Adrenal gland (tissue), 19 donors: Measurements from ENCODE around the gene DR1. TPM values are rescaled to one million over a fixed set of nuclear protein-coding genes. Genes with fewer than 3 reads are reported as not detected.
A peak's percentile ranks its signal among the peaks of the same experiment; 100 is the strongest.

Experiments used
- DNase-seq, 7 donors: peaks; one replicate each; pipeline ENCODE4 v3.0.0-alpha.2; 2019 to 2020
- H3K27ac ChIP-seq, 5 donors: fragments of 200-600 bp; sonication (generic) in 4 of 5; 1 replicate in 3 of 5; 2 replicates in 2 of 5; pipeline versions ENCODE4 v1.5.1 to v1.8.0; 2016 to 2020; ENCODE audit warnings: mild to moderate bottlenecking in 1 of 5
- H3K27me3 ChIP-seq: fragments of 200-600 bp; 2 replicates; pipeline ENCODE4 v1.8.0; 2021
- H3K36me3 ChIP-seq, 2 donors: fragments of 200-600 bp; replicated peaks in 1 of 2; 1 replicate in 1 of 2; 2 replicates in 1 of 2; pipeline versions ENCODE4 v1.5.1 to v1.8.0; 2018 to 2022
- H3K4me1 ChIP-seq, 2 donors: fragments of 200-600 bp; replicated peaks in 1 of 2; 1 replicate in 1 of 2; 2 replicates in 1 of 2; pipeline versions ENCODE4 v1.5.1 to v1.8.0; 2018 to 2021
- H3K4me3 ChIP-seq, 4 donors: fragments of 200-600 bp; sonication (generic) in 3 of 4; one replicate each; pipeline ENCODE4 v1.5.1; 2016 to 2018
- H3K9me3 ChIP-seq, 3 donors: fragments of 200-600 bp; sonication (generic) in 1 of 3; replicated peaks in 1 of 3; 1 replicate in 2 of 3; 2 replicates in 1 of 3; pipeline versions ENCODE4 v1.5.1 to v1.8.0; 2016 to 2021
- CTCF ChIP-seq, 6 experiments: fragments of 450-650 bp in 4 of 6; fragments of 200-600 bp in 2 of 6; sonication (generic) in 1 of 6; IDR thresholded peaks; 1 replicate in 5 of 6; 2 replicates in 1 of 6; pipeline versions ENCODE4 v1.5.1 to v1.8.0; 2016 to 2021; ENCODE audit warnings: antibody characterized with exemption in 6 of 6, mild to moderate bottlenecking in 2 of 6, moderate library complexity in 1 of 6
- POLR2A ChIP-seq, 2 donors: fragments of 450-650 bp; IDR thresholded peaks; one replicate each; pipeline ENCODE4 v1.6.1; 2017; ENCODE audit warnings: antibody characterized with exemption in 2 of 2, mild to moderate bottlenecking in 2 of 2, moderate library complexity in 1 of 2
- WGBS, 4 donors: extraction: QIAGEN DNeasy Blood & Tissue Kit in 2 of 4; methylation state at CpG; one replicate each; pipeline versions ENCODE4 v1.1.5 to v1.1.7; 2013 to 2017; 5-methylcytosine and 5-hydroxymethylcytosine counted together
- intact Hi-C, 2 donors: fragments of 100-400 bp; cut with DNase I; formaldehyde crosslinking; loops; one replicate each; pipeline versions ENCODE4 v1.14.1 to v1.15.0; 2022 to 2023
- long read RNA-seq, 10 donors: library from polyadenylated mRNA in 3 of 10; unstranded in 2 of 10; stranded (forward) in 1 of 10; transcript quantifications; one replicate each; pipeline ENCODE4 v2.0.0 and lab custom pipeline, GENCODE V29; 2021 to 2026
- polyA plus RNA-seq, 3 donors: library from polyadenylated mRNA; stranded (reverse); fragments of 200-250 nt in 2 of 3; fragments of 350-450 nt in 1 of 3; fragmentation: Illumina TruSeq in 1 of 3; extraction: RNeasy Lipid Tissue Mini Kit (QIAGEN cat#74804) in 1 of 3; gene quantifications; one replicate each; pipeline ENCODE4 v1.2.3, GENCODE V29; 2013 to 2014
- total RNA-seq, 9 donors: library from RNA; depleted of rRNA in 4 of 9; stranded (reverse); fragments of >200 nt in 4 of 9; fragments of 120-200 nt in 1 of 9; fragmentation: NEBNext Ultra II Directional in 1 of 9; extraction: Animal tissue kit (Norgen Biotek cat#: 25700) in 1 of 9; gene quantifications; one replicate each; pipeline versions ENCODE4 v1.1.0 to v1.2.4, GENCODE V29; 2013 to 2023
- donor health status: healthy with polysubstance abuse.
- donor health status: Bipolar disorder and iron deficiency.
- donor health status: DM: yes; HTN: yes; CAD: no.
- donor health status: DM: no; HTN: no; CAD: no.
- donor health status: DM: no; HTN: no; CAD: no.
- donor health status: DM: yes; HTN: yes; CAD: no.

DR1 gene
- 10 to 100 TPM; 17.0 to 72.0 (median 38.3) TPM for total RNA-seq
- 10 to 100 TPM in 1 of 3 donors, 1 to 10 TPM in 2; 3.9 to 31.3 (median 8.0) TPM for polyA plus RNA-seq
- long read RNA-seq, donor 1, full-length matches to known transcripts = 9 of 9 reads
- long read RNA-seq, donor 1, partial matches to known transcripts = 0 of 9 reads
- long read RNA-seq, donor 1, other reads (novel, unspliced or antisense) = 0 of 9 reads
- long read RNA-seq, donor 2, full-length matches to known transcripts = 6 of 6 reads
- long read RNA-seq, donor 2, partial matches to known transcripts = 0 of 6 reads
- long read RNA-seq, donor 2, other reads (novel, unspliced or antisense) = 0 of 6 reads
- long read RNA-seq, donor 3, full-length matches to known transcripts = 16 of 42 reads
- long read RNA-seq, donor 3, partial matches to known transcripts = 26 of 42 reads
- long read RNA-seq, donor 3, other reads (novel, unspliced or antisense) = 0 of 42 reads
- long read RNA-seq, donor 4, full-length matches to known transcripts = 12 of 18 reads
- long read RNA-seq, donor 4, partial matches to known transcripts = 1 of 18 reads
- long read RNA-seq, donor 4, other reads (novel, unspliced or antisense) = 5 of 18 reads
- long read RNA-seq, donor 5, full-length matches to known transcripts = 78 of 83 reads
- long read RNA-seq, donor 5, partial matches to known transcripts = 0 of 83 reads
- long read RNA-seq, donor 5, other reads (novel, unspliced or antisense) = 5 of 83 reads
- long read RNA-seq, donor 6, full-length matches to known transcripts = 9 of 11 reads
- long read RNA-seq, donor 6, partial matches to known transcripts = 0 of 11 reads
- long read RNA-seq, donor 6, other reads (novel, unspliced or antisense) = 2 of 11 reads
- long read RNA-seq, donor 7, full-length matches to known transcripts = 2 of 2 reads
- long read RNA-seq, donor 7, partial matches to known transcripts = 0 of 2 reads
- long read RNA-seq, donor 7, other reads (novel, unspliced or antisense) = 0 of 2 reads
- long read RNA-seq, donor 8, full-length matches to known transcripts = 10 of 10 reads
- long read RNA-seq, donor 8, partial matches to known transcripts = 0 of 10 reads
- long read RNA-seq, donor 8, other reads (novel, unspliced or antisense) = 0 of 10 reads
- long read RNA-seq, donor 9, full-length matches to known transcripts = 16 of 16 reads
- long read RNA-seq, donor 9, partial matches to known transcripts = 0 of 16 reads
- long read RNA-seq, donor 9, other reads (novel, unspliced or antisense) = 0 of 16 reads
- long read RNA-seq, donor 10, full-length matches to known transcripts = 5 of 5 reads
- long read RNA-seq, donor 10, partial matches to known transcripts = 0 of 5 reads
- long read RNA-seq, donor 10, other reads (novel, unspliced or antisense) = 0 of 5 reads

- H3K4me1 ChIP-seq = peaks cover 24 to 46% of the 10 kb centered on the region in 2 donors
- TF ChIP-seq POLR2A (IDR thresholded peaks at IDR 0.05) (peak; percentile 82 to 96), CTCF (IDR thresholded peaks at IDR 0.05) (no peak)
- intact Hi-C loops = no loop called here
These were observed at the start of gene DR1 for GRCh38 chr1:93345633-93346420. TSS of gene DR1 (plus strand) at chr1:93345907. CDS start at chr1:93346646, 739 bp downstream.

GRCh38 chr1:93296555-93297154 lies 49.1 kb upstream of the DR1 start:
- no peaks in the 10 kb centered on the region for H3K27me3 ChIP-seq
- DNase-seq = no peak
- no peak overlapping the region for H3K4me3 ChIP-seq
- intact Hi-C loops = no loop called here
- 84 to 93% (median 90%) methylated on average over 3 of the region's 3 CpGs for WGBS, 4 donors
- H3K9me3 ChIP-seq = no peaks in the 10 kb centered on the region
- no peak overlapping the region for H3K27ac ChIP-seq
- H3K4me1 ChIP-seq = no peaks in the 10 kb centered on the region
- TF ChIP-seq POLR2A (IDR thresholded peaks at IDR 0.05) (no peak), CTCF (IDR thresholded peaks at IDR 0.05) (no peak)
- no peaks in the 10 kb centered on the region for H3K36me3 ChIP-seq

More at GRCh38 chr1:93345633-93346420, at the start of gene DR1:
- no peaks in the 10 kb centered on the region for H3K9me3 ChIP-seq
- H3K36me3 ChIP-seq = no peaks in the 10 kb centered on the region
- H3K27me3 ChIP-seq = no peaks in the 10 kb centered on the region
- peak within 1 kb of the TSS; percentile 76 to 96 (median 84) for H3K4me3 ChIP-seq
- DNase-seq = peak; percentile 95 to 96 (median 95)
- peak within 1 kb of the TSS; percentile 92 to 98 (median 95) for H3K27ac ChIP-seq
- 0 to 1% (median 0%) methylated on average over 7 to 80 of the region's 80 CpGs for WGBS, 4 donors

- H3K27ac ChIP-seq = no peak overlapping the region
- no peaks in the 10 kb centered on the region for H3K9me3 ChIP-seq
- no peaks in the 10 kb centered on the region for H3K36me3 ChIP-seq
- no peaks in the 10 kb centered on the region for H3K4me1 ChIP-seq
- H3K27me3 ChIP-seq = no peaks in the 10 kb centered on the region
- TF ChIP-seq POLR2A (IDR thresholded peaks at IDR 0.05) (no peak), CTCF (IDR thresholded peaks at IDR 0.05) (no peak)
- 73 to 83% (median 77%) methylated on average over 1 of the region's 1 CpG for WGBS, 4 donors
- no peak for DNase-seq
- no peak overlapping the region for H3K4me3 ChIP-seq
- intact Hi-C loops = loop anchor here (10.0 kb wide), 2 partner anchors 124 to 544 kb away; no protein-coding TSS in a partner anchor
These were observed 44.6 kb upstream of the DR1 start for GRCh38 chr1:93301131-93301530.
